GM10266 (cell line): ENCODE measurements around the gene SLX9.

Source experiments
- DNase-seq: peaks from one replicate; pipeline ENCODE4 v3.0.0; 2012; ENCODE audit errors: extremely low spot score
- CTCF ChIP-seq: IDR thresholded peaks from 2 replicates; pipeline ENCODE4 v1.5.1; 2012; ENCODE audit warnings: mild to moderate bottlenecking, low read depth; ENCODE audit not compliant: control insufficient read depth, insufficient read depth; ENCODE audit errors: missing control alignments

SLX9 gene

GRCh38 chr21:44893948-44894656 lies 45.7 kb upstream of the SLX9 start:
- DNase-seq: no peak
- no peak for TF ChIP-seq CTCF

- no peak for DNase-seq
- TF ChIP-seq CTCF: no peak
Observed at GRCh38 chr21:44894687-44895302, 45.0 kb upstream of the SLX9 start.

GRCh38 chr21:44895859-44896258 lies 44.0 kb upstream of the SLX9 start:
- DNase-seq: no peak
- TF ChIP-seq CTCF: no peak

GRCh38 chr21:44896561-44897286 lies 43.1 kb upstream of the SLX9 start:
- DNase-seq: no peak
- no peak for TF ChIP-seq CTCF

- DNase-seq: no peak
- TF ChIP-seq CTCF: no peak
Observed at GRCh38 chr21:44897326-44898010, 42.4 kb upstream of the SLX9 start.

- no peak for DNase-seq
Observed at GRCh38 chr21:44898011-44898488, 41.8 kb upstream of the SLX9 start.

More at GRCh38 chr21:44898011-44898488, 41.8 kb upstream of the SLX9 start:
- TF ChIP-seq CTCF: no peak
